Tibial artery (tissue), 4 donors: ENCODE results near the gene SNX24.
A peak's percentile ranks its signal among the peaks of the same experiment; 100 is the strongest.

Source experiments
- DNase-seq, 2 donors: peaks; one replicate each; pipeline ENCODE4 v3.0.0-alpha.2; 2019
- H3K27ac ChIP-seq, 2 donors: fragments of 200-600 bp; sonication (generic) in 1 of 2; 1 replicate in 1 of 2; 2 replicates in 1 of 2; pipeline ENCODE4 v1.5.1; 2018 to 2019; ENCODE audit warnings: mild to moderate bottlenecking in 1 of 2
- H3K27me3 ChIP-seq, 2 donors: fragments of 200-600 bp; sonication (generic) in 1 of 2; one replicate each; pipeline versions ENCODE4 v1.5.1 to v1.6.0; 2016 to 2019
- H3K36me3 ChIP-seq, 3 donors: fragments of 200-600 bp; sonication (generic) in 2 of 3; one replicate each; pipeline ENCODE4 v1.5.1; 2016 to 2019; ENCODE audit warnings: mild to moderate bottlenecking in 2 of 3
- H3K4me1 ChIP-seq, 4 donors: fragments of 200-600 bp; sonication (generic) in 2 of 4; 1 replicate in 3 of 4; 2 replicates in 1 of 4; pipeline ENCODE4 v1.5.1; 2016 to 2019
- H3K4me3 ChIP-seq, 2 donors: fragments of 200-600 bp; sonication (generic) in 1 of 2; 1 replicate in 1 of 2; 2 replicates in 1 of 2; pipeline ENCODE4 v1.5.1; 2018 to 2019; ENCODE audit warnings: mild to moderate bottlenecking in 2 of 2
- H3K9me3 ChIP-seq, 3 donors: fragments of 200-600 bp; sonication (generic) in 1 of 3; one replicate each; pipeline ENCODE4 v1.5.1; 2016 to 2019
- CTCF ChIP-seq, 2 experiments: fragments of 200-600 bp in 1 of 2; fragments of 450-650 bp in 1 of 2; IDR thresholded peaks; one replicate each; pipeline ENCODE4 v1.5.1; 2017 to 2019; ENCODE audit warnings: antibody characterized with exemption in 2 of 2, mild to moderate bottlenecking in 1 of 2, moderate library complexity in 1 of 2
- intact Hi-C: fragments of 100-400 bp; cut with DNase I; formaldehyde crosslinking; loops from one replicate; pipeline ENCODE4 v1.15.0; 2023; ENCODE audit warnings: low total_unique reads

SNX24 gene

DNA sequence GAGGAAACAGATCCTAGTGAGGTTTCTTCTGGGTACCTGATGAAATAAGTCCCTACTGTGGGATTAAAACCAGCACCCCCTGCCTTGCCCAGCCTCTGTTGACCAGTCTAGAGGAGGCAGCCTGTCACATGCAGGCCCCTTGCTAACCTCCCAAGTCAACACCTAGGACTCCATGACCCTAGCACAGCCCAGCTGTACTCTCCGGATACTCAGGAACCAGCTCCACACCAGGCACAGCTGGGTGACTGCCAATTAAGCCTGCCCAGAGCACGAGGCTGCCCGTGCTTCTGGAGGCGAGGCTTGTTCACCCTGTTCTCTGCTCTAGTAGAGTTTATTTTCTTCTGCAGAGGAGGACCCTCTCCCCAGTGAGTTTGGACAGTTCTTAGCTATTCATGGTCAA, 92.5 kb downstream of the SNX24 start:
- Histone ChIP-seq H3K27ac (peak overlapping the region; percentile 12 to 43), H3K9me3 (no peaks in the 10 kb centered on the region), H3K36me3 (no peaks in the 10 kb centered on the region), H3K4me3 (no peak overlapping the region), H3K27me3 (no peaks in the 10 kb centered on the region), H3K4me1 (peaks cover 0 to 46% (median 11%) of the 10 kb centered on the region in 4 donors)
- intact Hi-C loops, result no loop called here
- DNase-seq, result peak; percentile 68 to 81
- TF ChIP-seq CTCF (IDR thresholded peaks at IDR 0.05), result no peak

- no peaks in the 10 kb centered on the region for H3K9me3 ChIP-seq
- no peaks in the 10 kb centered on the region for H3K36me3 ChIP-seq
- H3K4me3 ChIP-seq, result no peak overlapping the region
- TF ChIP-seq CTCF (IDR thresholded peaks at IDR 0.05), result no peak
- H3K27me3 ChIP-seq, result no peaks in the 10 kb centered on the region
- DNase-seq, result no peak
- intact Hi-C loops, result no loop called here
- peaks cover 0 to 32% (median 11%) of the 10 kb centered on the region in 4 donors for H3K4me1 ChIP-seq
- H3K27ac ChIP-seq, result no peak overlapping the region
These were observed 95.5 kb downstream of the SNX24 start for GRCh38 chr5:122940890-122941289.

DNA sequence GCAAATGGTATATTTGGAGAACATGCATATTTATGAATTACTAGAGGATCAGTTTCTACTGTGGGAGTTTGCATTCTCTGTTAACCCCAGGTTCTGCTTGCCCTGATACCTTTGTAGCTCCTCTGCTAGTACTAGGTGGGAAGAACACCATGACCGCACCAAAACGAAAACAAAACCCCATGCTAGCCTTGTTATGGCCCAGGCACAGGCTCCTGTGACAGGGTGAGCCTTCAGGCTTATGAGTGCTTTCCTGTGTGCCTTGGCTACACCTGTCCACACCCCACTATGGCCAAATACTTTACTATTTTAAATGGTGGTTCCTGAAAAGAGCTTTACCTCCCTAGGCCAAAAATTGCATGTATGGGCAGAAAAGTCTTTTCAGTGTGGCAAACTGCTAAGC, 96.3 kb downstream of the SNX24 start:
- intact Hi-C loops, result no loop called here

GRCh38 chr5:122942164-122942914, 96.9 kb downstream of the SNX24 start:
- intact Hi-C loops, result no loop called here
- Histone ChIP-seq H3K4me3 (no peak overlapping the region), H3K27ac (no peak overlapping the region), H3K9me3 (no peaks in the 10 kb centered on the region), H3K4me1 (peaks cover 0 to 18% (median 11%) of the 10 kb centered on the region in 4 donors), H3K27me3 (no peaks in the 10 kb centered on the region), H3K36me3 (peaks cover 0 to 1% (median 0%) of the 10 kb centered on the region in 3 donors)
- TF ChIP-seq CTCF (IDR thresholded peaks at IDR 0.05), result no peak
- no peak for DNase-seq

More for the DNA sequence above, 96.3 kb downstream of the SNX24 start:
- Histone ChIP-seq H3K4me1 (peaks cover 0 to 24% (median 11%) of the 10 kb centered on the region in 4 donors), H3K27me3 (no peaks in the 10 kb centered on the region), H3K9me3 (no peaks in the 10 kb centered on the region), H3K27ac (no peak overlapping the region), H3K36me3 (no peaks in the 10 kb centered on the region), H3K4me3 (no peak overlapping the region)
- DNase-seq, result no peak
- TF ChIP-seq CTCF (IDR thresholded peaks at IDR 0.05), result no peak

DNA sequence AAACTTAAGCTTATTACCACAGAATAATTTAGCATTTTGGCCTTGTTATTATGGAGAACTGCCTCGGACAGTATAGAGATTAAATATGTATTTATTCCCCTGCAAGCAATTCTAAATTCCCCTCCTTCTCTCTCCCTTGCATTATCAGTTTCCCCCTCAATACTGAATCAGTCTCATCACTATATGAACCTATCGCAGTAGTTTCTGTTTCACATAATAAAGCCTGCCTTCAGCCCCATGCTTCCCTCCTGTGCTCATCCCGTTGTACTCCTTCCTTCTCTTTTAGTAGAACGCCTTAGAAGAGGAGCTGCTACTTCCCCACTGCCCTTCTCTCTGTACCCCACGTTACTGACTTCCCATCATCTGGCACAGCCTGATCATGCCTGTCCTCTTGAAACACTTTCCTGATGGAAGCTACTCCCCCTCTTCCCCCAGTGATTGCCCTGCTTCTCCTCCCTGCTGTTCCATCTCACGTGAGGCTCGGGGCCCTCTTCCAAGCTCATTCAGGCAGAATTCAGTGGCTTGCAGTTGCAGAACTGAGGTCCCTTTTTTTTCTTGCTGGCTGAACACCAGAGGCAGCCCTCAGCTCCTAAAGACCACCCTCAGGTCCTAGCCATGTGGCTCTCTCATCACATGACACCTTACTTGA, 97.8 kb downstream of the SNX24 start:
- H3K27me3 ChIP-seq, result no peaks in the 10 kb centered on the region
- no peak overlapping the region for H3K27ac ChIP-seq
- peaks cover 0 to 10% (median 2%) of the 10 kb centered on the region in 3 donors for H3K36me3 ChIP-seq
- peaks cover 0 to 10% (median 5%) of the 10 kb centered on the region in 4 donors for H3K4me1 ChIP-seq
- no peak for TF ChIP-seq CTCF (IDR thresholded peaks at IDR 0.05)
- no peak overlapping the region for H3K4me3 ChIP-seq
- intact Hi-C loops, result no loop called here
- no peak for DNase-seq
- H3K9me3 ChIP-seq, result no peaks in the 10 kb centered on the region
